ENCODE data around the gene MCFD2.
A peak's percentile ranks its signal among the peaks of the same experiment; 100 is the strongest.
"Not testable (repeated sequence)": the region's sequence is repeated elsewhere in the genome, so short reads cannot be mapped to it uniquely, and the experiment has no call there.

The MCFD2 gene

GRCh38 chr2:46904908-46905678 lies 10.5 kb downstream of the MCFD2 start:
- FAIRE-seq; DNase-seq (ENCODE audit: insufficient read length, low spot score): not testable (repeated sequence)

- not testable (repeated sequence) for FAIRE-seq; DNase-seq (ENCODE audit: insufficient read length, low spot score)
These were observed 12.6 kb downstream of the MCFD2 start for GRCh38 chr2:46902980-46903379.

- no peak for FAIRE-seq
- DNase-seq (ENCODE audit: insufficient read length, low spot score) = no peak
These were observed 13.1 kb downstream of the MCFD2 start for GRCh38 chr2:46902465-46902864.

- FAIRE-seq (no peak), DNase-seq (ENCODE audit: insufficient read length, low spot score) (no peak)
These were observed 14.0 kb downstream of the MCFD2 start for GRCh38 chr2:46901611-46902010.

GRCh38 chr2:46900381-46900780 lies 15.2 kb downstream of the MCFD2 start:
- no peak for FAIRE-seq

GRCh38 chr2:46899053-46899452 lies 16.6 kb downstream of the MCFD2 start:
- FAIRE-seq = no peak
- DNase-seq (ENCODE audit: insufficient read length, low spot score) = no peak

More at GRCh38 chr2:46900381-46900780, 15.2 kb downstream of the MCFD2 start:
- DNase-seq (ENCODE audit: insufficient read length, low spot score) = no peak

- DNase-seq (ENCODE audit: insufficient read length, low spot score) (no peak), FAIRE-seq (peak; percentile 57)
These were observed 17.6 kb downstream of the MCFD2 start for GRCh38 chr2:46898024-46898423.

- no peak for DNase-seq (ENCODE audit: insufficient read length, low spot score)
- FAIRE-seq = no peak
These were observed 22.2 kb downstream of the MCFD2 start for GRCh38 chr2:46893269-46893939.

GRCh38 chr2:46891956-46892553 lies 23.6 kb downstream of the MCFD2 start:
- no peak for DNase-seq (ENCODE audit: insufficient read length, low spot score)
- no peak for FAIRE-seq

GRCh38 chr2:46888421-46888952 lies 27.1 kb downstream of the MCFD2 start:
- DNase-seq (ENCODE audit: insufficient read length, low spot score) = no peak

GRCh38 chr2:46887028-46887885 lies 28.3 kb downstream of the MCFD2 start:
- DNase-seq (ENCODE audit: insufficient read length, low spot score) = peak; percentile 57
- FAIRE-seq = peak; percentile 31

More at GRCh38 chr2:46888421-46888952, 27.1 kb downstream of the MCFD2 start:
- no peak for FAIRE-seq

- FAIRE-seq (no peak), DNase-seq (ENCODE audit: insufficient read length, low spot score) (no peak)
These were observed 29.2 kb downstream of the MCFD2 start for GRCh38 chr2:46886268-46887027.

- FAIRE-seq (no peak), DNase-seq (ENCODE audit: insufficient read length, low spot score) (no peak)
These were observed 30.2 kb downstream of the MCFD2 start for GRCh38 chr2:46885376-46885775.

GRCh38 chr2:46879511-46879910 lies 36.1 kb downstream of the MCFD2 start:
- DNase-seq (ENCODE audit: insufficient read length, low spot score) = no peak
- no peak for FAIRE-seq

GRCh38 chr2:46878886-46879285 lies 36.7 kb downstream of the MCFD2 start:
- FAIRE-seq = no peak
- DNase-seq (ENCODE audit: insufficient read length, low spot score) = no peak

GRCh38 chr2:46878240-46878877 lies 37.2 kb downstream of the MCFD2 start:
- FAIRE-seq = peak; percentile 100

GRCh38 chr2:46877619-46878113 lies 37.9 kb downstream of the MCFD2 start:
- DNase-seq (ENCODE audit: insufficient read length, low spot score) = no peak
- FAIRE-seq = no peak

More at GRCh38 chr2:46878240-46878877, 37.2 kb downstream of the MCFD2 start:
- no peak for DNase-seq (ENCODE audit: insufficient read length, low spot score)

- peak; percentile 23 for FAIRE-seq
These were observed 38.7 kb downstream of the MCFD2 start for GRCh38 chr2:46876741-46877384.

More at GRCh38 chr2:46876741-46877384, 38.7 kb downstream of the MCFD2 start:
- DNase-seq (ENCODE audit: insufficient read length, low spot score) = peak; percentile 76

Data from HTR-8/SVneo (cell line).